Kidney capillary endothelial cell (primary cell): ENCODE measurements around the gene CCDC12.

Source experiments
- DNase-seq: peaks from one replicate; pipeline ENCODE4 v3.0.0-alpha.2; 2018; ENCODE audit warnings: low spot score

CCDC12 gene

DNA sequence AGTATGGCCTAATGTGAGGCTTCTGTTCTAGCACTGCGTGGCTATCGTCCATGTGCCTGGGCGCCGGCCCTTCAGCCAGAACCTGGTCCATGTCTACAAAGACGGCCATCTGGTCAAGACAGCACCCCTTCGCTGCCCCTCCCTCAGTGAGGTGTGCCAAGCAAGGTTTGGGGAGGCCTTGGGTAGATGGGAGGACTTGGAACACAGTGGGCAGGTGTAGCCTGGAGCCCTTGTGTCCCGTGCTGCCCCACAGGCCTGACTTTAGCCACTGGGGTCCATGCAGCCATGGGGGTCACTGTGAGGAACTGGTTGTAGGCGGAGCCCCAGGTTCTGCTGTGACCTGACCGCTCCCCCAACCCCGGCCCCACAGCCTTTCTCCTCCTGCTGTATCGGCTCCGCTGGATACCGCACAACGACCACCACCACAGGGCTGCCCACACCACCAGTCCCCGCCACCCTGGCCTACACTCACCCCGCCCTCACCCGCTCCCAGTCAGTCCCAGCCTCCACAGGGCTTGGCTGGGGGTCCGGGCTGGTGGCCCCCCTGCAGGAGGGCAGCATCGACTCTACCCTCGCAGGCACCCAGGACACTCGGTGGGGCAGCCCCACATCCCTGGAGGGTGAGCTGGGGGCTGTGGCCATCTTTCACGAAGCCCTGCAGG lies 19.5 kb upstream of the CCDC12 start:
- DNase-seq = no peak

- no peak for DNase-seq
These were observed 18.5 kb upstream of the CCDC12 start for GRCh38 chr3:46994801-46995731.

- no peak for DNase-seq
These were observed 17.4 kb upstream of the CCDC12 start for GRCh38 chr3:46993986-46994385.

GRCh38 chr3:46993292-46993691 lies 16.7 kb upstream of the CCDC12 start:
- DNase-seq = no peak

DNA sequence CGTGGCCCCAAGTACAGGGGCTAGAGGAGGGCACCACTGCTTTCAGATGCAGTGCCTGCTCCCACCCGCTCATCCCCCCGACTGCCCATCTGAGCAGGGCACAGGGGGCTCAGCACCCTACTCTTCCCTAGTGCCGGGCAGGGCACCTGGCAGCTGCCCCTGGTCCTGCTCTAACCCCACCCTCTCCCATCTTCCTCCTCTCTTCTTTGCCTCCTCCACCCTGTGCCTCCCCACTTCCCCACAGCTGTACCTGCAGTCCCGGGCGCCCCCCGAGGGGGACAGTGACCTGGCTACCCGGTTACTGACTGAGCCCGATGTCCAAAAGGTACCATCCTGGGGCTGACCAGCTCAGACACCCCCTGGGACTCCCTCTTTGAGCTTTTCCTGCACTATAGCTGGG lies 15.7 kb upstream of the CCDC12 start:
- no peak for DNase-seq

DNA sequence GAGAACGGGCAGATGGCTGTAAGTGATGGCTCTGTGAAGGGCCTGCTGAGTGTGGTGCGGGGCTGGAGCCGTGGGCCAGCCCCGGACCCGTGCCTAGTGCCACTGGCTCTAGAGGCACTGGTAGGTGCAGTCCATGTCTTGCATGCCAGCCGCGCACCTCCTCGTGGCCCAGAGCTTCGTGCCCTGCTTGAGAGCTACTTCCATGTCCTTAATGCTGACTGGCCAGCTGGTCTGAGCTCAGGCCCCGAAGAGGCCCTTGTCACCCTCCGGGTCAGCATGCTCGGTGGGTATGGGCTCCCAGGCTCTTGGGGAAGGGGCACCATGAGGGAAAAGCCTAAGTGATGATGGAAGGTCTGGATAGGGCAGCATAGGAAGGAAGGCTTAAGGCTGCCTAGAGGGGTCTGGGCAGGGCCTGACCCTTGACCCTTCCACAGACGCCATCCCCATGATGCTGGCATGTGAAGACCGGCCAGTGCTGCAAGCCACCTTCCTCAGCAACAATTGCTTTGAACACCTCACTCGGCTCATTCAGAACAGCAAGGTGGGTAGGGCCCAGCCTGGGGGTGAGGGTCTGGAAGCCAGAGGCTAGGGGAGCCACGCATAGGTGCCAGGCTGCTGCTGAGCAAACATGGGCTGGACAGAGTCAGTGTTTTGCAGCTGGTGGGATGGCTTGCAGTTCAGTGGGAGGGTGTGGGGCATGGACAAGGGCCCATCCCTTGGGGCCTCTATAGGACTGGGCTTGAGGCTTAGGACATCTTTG lies 15.0 kb upstream of the CCDC12 start:
- no peak for DNase-seq

GRCh38 chr3:46990573-46991374 lies 14.2 kb upstream of the CCDC12 start:
- no peak for DNase-seq

- DNase-seq = no peak
These were observed 12.7 kb upstream of the CCDC12 start for GRCh38 chr3:46989146-46989810.

DNA sequence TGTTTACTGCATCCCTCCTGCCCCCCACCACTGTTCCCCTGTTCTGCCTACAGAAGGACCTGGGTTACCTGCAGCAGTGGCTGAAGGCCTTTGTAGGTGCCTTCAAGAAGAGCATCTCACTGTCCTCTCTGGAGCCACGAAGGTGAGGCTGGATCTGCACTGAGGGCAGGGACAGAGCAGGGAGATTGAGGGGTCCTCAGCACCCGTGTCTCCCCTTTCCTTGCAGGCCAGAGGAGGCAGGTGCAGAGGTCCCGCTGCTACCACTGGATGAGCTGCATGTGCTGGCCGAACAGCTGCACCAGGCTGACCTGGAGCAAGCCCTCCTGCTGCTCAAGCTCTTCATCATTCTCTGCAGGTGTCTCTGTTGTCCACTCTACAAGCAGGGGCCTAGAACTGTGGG lies 12.1 kb upstream of the CCDC12 start:
- DNase-seq = no peak

- DNase-seq = peak; percentile 69
These were observed 11.3 kb upstream of the CCDC12 start for GRCh38 chr3:46987743-46988401.

DNA sequence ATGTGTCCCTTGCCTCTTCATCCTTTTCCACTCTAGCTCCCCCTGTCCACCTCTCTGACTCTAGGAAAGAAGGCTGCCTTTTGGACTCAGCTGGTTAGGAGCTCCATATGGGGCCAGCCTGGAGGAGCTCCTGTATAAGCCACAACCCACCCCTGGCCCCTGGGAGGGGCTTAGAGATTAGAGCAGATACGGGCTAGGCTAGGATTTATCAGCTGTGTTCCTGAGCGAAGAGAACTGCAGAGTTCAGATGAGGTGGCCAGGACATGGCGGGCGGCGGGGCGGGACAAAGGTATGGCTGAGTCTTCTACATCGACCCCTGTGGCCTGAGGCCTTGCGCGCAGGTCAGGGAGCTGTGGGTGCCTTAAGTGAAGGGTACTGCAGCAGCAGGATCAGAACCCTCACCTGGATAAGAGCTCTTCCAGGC lies 10.8 kb upstream of the CCDC12 start:
- DNase-seq = no peak

DNA sequence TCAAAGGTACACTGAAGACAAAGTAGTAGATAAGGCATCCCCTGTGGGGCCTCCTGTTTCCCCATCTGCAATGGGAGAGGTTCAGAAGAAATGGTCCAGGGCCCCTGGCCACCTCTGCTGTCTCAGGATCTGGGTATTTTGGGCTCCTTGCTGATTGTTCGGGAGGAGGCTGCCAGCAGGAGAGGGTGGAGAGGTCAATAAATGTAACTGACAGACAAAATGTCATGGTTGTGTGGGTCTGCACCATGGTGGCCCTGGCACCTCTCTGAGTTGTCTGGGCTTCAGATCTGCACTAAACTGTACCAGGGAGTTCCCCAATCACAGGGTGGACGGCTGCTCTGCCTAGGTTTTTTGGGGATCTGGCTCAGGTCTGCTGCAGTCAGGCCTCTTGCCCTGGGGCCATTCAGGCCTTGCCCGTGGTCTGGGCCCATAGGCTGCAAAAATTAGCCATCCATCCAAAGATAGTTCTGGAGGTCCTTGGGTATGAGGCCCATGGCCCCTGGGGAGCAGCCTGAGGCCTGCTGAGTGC lies 10.3 kb upstream of the CCDC12 start:
- no peak for DNase-seq

DNA sequence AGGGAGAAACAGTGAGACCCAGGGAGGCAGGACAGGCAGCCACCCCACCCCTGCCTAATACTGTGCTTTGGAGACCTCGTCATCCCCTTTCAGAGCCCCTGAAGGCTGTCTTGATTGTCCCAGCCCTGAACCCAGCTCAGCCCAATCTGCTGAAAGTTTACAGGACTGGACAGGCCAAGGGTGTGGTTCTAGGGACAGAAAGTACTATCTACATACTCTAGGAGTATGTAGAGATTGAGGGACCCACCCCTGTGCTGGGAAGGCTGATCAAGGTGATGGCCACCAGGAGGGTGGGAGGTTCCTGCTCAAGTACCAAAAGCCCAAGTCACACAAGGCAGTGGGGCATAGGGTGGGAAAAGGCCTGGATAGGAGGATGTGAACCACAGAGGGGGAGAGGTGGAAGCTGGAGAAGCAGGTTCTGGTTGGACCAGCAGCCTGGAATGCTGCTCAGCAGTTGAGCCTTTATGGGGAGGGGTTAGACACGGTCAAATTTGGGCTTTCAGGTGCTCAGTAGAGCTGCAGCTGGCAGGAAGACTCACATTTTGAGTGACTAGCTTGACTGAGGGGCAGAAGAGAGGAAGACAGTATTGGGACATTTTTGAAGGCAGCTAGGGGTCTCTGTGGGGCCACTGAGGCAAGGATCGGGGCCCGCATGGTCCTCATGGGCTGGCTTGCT lies 9.6 kb upstream of the CCDC12 start:
- DNase-seq = no peak

DNA sequence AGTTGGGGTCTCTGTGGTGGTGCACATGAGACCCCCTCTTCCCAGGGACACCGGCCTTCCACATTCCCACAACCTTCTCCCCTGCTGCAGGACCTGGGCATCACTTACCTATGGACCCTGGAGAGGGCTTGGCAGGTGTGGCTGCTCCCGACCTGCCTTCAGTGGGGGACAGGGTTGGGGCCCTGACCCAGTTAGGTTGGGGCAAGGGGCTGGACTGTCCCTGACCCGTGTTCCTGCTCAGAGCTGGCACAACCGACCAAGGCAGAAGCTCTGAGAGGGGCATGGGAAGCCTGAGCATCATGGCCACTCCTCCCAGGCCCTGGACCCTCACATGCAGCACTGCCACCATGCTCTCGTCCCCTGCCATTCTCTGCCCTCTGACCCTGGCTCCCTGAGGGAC lies 9.0 kb upstream of the CCDC12 start:
- DNase-seq = no peak

GRCh38 chr3:46984591-46985459 lies 8.3 kb upstream of the CCDC12 start:
- no peak for DNase-seq

DNA sequence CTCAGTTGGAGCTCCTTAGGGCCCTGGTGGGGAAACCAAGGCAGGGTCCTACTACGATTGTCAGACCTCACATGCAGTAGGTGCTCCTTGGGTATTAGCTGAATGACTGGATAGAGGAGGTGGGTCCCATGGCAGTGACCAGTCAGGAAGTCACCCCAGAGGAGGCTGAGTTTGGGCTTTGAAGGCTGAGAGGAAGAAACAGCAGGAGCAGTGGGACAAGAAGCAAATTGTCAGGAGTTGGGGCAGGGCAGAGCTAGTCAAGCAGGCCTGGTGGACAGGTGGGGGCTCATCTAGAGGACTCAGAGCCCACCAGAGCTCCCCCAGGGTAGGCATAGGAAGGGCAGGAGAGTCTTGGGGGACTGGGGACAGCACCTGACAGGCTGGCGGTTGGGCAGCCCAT lies 6.0 kb upstream of the CCDC12 start:
- DNase-seq = no peak

DNA sequence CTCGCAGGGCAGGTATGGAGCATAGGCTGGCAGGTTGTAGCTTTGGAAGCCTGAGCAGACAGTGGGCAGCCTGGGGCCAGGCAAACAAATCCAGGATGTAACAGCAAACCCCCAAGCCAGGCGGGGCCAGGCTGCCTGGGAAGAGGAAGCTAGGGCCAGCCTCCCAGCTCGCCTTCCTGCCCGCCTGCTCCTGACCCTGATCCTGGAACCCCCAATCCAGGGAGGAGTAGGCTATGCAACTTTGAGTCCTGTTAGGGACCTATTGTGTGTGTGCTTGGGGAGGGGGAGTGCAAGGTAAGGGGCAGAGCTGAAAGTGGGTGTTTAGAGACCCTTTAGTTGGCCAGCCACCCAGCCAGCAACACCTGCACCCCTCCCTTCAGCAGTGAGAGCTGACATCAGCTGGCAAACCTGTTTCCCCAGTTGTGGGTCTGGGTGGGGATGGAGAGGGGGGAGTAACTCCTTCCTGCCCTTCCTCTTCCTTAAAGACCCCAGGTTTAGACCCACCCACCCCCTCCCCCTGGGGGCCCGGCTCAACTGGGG lies 5.5 kb upstream of the CCDC12 start:
- peak; percentile 55 for DNase-seq

DNA sequence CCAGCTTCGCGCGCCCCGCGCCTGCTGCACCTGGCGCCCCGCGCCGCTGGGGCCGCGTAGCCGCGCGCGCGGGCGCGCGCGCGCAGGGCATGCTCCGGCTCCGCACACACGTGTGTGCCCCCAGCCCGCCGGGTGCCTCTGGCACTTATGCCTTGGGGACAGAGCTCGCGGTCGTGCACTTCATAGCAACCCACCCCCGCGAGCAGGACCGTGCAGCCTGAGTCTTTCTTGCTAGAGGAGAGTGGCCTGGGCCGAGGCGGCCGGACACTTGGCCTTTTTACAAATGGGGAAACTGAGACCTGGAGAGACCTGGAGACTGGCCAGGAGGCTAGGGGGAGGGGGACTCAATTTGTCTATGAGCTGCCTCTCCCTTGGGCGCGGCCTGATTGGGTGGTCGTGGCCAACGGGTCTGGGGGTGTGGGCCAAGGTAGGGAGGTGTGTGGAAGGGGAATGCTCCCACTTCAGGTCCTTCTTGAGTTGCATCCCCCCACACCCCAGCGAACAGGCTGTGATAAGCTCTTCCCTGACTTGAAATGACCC lies 3.5 kb upstream of the CCDC12 start:
- no peak for DNase-seq
